NCI-H1092 (cell line): Measurements from ENCODE around the gene TPGS1.

Source experiments
- DNase-seq: peaks from one replicate; lab custom pipeline; 2025; lab: John Stamatoyannopoulos, UW

The TPGS1 gene

GRCh38 chr19:495402-496111 lies 11.7 kb upstream of the TPGS1 start:
- no peak for DNase-seq

DNA sequence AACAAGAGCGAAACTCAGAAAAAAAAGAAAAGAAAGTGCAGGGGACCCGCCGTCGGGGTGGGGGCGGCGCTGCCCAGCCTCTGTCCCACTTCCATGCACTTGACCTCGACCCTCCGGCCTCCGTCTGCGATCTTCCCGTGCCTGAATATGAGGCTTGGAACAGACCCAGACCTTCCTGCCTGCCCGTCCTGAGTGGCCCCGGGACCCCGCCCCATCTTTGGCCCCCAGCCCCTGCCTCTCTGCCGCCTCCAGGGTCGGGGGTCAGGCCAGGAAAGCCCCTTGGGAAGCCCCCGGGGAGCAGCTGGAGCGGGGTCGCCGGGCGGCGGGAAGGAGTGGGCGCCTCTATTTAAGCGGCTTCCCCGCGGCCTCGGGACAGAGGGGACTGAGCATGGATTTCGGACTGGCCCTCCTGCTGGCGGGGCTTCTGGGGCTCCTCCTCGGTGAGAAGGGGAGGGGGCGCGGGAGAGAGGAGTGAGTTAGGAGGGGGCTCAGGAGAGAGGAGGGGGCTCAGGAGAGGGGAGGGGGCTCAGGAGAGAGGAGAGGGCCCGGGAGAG lies 11.1 kb upstream of the TPGS1 start, which contains the start of gene MADCAM1:
TSS of gene MADCAM1 (plus strand) at position 375 of the 554 bp plus-strand sequence. CDS start at position 389, 14 bp downstream.
- no peak for DNase-seq

DNA sequence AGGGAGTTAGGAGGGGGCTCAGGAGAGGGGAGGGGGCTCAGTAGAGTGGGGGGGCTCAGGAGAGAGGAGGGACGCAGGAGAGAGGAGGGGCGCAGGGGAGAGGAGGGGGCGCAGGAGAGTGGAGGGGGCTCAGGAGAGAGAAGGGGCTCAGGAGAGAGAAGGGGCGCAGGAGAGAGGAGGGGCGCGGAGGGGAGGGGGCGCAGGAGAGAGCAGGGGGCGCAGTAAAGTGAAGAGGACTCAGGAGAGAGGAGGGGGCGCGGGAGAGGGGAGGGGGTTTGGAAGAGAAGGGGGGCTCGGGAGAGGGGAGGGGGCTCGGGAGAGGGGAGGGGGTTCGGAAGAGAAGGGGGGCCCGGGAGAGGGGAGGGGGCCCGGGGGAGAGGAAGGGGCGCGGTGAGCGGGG lies 10.3 kb upstream of the TPGS1 start:
- no peak for DNase-seq

DNA sequence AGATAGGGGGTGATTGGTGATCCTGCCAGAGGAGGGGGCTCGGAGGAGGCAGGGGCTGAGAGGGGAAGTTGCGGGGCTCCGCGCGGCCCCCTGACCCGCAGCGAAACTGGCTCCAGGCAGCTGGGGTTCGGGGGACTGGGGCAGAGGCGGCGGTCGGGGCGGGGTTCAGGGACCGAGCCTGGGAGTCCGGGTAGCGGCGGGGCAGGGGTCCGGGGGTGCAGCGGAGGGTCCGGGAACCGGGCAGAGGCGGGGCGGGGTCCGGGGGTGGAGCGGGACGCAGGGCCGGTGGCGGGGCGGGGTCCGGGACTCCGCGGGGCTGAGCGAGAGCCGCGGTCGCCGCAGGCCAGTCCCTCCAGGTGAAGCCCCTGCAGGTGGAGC lies 9.8 kb upstream of the TPGS1 start:
- no peak for DNase-seq

- DNase-seq, result no peak
Measured at GRCh38 chr19:497869-498510, 9.3 kb upstream of the TPGS1 start.

DNA sequence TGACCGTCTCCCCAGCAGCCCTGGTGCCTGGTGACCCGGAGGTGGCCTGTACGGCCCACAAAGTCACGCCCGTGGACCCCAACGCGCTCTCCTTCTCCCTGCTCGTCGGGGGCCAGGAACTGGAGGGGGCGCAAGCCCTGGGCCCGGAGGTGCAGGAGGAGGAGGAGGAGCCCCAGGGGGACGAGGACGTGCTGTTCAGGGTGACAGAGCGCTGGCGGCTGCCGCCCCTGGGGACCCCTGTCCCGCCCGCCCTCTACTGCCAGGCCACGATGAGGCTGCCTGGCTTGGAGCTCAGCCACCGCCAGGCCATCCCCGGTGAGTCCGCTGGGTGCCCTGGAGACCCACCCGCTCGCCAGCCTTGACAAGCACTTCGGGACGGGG lies 8.8 kb upstream of the TPGS1 start:
- no peak for DNase-seq

- no peak for DNase-seq
Measured at GRCh38 chr19:498977-499623, 8.2 kb upstream of the TPGS1 start.

- DNase-seq, result no peak
Measured at GRCh38 chr19:501646-502045, 5.7 kb upstream of the TPGS1 start.

DNA sequence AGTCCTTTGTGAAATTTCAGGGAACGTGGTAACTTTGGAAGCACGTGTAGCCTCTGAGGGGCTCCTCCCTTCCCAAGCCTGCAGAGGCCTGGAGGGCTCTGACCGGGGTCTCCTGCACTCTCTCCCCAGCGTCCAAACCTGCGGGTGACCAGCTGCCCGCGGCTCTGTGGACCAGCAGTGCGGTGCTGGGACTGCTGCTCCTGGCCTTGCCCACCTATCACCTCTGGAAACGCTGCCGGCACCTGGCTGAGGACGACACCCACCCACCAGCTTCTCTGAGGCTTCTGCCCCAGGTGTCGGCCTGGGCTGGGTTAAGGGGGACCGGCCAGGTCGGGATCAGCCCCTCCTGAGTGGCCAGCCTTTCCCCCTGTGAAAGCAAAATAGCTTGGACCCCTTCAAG lies 2.7 kb upstream of the TPGS1 start:
- no peak for DNase-seq

DNA sequence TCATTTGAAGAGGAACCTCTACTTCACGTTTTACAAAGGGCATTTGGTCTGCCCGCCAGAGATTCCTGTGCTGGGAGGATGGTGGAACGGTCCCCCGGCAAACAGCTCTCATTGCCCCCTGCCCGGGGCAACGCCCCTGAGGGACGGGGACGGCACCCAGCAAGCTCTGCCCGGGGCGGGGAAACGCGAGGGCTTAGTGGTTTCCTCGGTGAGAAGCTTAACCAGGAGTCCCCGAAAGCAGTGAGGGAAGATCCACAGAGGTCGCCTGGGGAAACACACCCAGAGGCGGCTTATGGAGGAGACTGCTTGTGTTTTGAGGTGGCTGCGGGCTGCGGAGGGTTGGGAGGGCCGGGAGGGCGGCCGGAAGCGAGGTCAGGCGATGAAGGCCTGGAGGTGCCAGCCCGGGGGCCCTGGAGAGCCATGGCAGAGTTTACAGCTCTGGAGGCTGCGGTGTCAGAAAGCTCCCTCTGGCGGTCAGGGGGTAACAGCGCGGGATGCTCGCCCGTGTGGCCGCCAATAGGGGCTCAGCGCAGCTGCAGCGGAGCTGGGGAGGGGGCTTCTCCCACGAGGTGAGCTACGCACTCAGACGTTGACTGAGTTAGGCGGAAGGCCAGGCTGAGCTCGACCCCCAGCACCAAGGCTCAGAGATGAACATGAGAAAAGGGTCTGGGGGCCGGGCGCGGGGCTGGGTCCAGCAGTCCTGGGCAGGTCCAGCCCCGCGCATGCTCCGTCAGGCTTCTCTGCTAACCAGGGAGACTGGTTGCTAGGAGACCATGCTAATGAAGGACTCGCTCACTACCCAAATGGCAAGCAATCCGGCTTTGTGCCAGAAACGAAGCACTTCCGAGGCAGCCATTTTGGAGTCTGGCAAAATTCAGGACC lies 652 bp upstream of the TPGS1 start:
- peak; percentile 100 for DNase-seq

DNA sequence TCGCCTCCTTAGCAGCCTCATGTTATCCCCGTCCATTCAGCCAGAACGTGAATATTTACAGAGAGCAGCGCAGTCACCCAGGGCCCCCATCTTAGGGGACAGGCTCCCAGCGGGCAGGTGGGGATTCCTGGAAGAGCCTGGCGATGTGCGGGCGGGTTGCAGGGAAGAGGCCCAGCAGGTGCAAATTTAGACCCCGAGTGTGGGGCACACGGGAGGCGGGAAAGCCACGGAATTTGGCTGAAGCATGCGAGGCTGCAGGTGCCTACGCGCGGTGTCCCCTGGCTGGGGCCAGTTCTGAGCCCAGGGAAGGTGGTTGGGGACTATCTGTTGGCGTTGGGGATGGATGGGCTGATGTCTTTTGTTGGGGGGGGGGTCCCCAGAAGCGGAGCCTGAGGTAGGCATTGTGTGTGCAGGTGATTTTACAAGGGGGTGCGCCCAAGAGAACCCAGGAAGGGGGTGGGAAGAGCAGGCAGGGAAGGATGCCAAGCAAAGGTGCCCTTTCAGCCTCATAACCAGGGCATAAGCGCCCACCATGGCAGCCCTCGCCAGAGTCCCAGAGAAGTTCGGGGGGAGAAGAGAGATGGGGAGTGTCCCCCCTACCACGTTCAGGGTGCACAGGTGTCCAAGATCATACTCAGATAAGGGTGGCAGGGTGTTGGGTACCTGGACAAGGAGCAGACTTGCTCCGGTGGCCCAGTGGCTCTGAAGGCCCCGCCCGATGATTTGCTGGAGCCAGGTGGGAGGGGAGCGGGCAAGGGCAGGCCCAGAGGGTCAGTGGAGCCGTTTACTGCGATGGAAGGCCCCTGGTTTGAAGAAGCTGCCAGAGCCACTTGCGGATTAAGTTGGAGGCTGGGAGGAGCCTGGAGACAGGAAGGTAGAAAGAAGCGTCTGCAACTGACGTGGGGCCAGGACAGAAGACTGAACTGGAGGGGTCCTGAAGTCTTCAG lies 1.2 kb downstream of the TPGS1 start:
- no peak for DNase-seq

DNA sequence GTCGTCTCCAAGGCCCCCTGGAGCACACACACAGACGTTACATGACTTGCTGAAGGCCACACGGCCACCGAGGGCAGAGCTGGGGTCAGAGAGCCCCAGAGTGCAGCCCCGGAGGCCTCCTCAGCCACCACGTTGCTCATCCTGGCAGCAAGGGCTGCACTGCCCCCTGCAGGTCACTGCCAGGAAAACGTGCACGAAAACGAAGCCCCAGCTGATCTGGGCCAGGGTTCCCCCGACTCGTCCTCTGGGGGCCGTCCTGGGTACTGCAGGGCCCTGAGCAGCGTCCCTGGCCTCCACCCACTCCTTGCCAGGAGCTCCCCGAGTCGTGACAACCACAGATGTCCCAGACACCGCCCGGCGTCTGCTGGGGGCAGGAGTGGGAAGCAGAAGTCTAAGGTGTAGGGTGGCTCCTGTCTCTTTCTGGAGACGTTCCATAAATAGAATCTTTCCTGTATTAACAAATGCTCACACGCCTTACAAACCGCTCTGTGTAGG lies 3.4 kb downstream of the TPGS1 start:
- peak; percentile 86 for DNase-seq

DNA sequence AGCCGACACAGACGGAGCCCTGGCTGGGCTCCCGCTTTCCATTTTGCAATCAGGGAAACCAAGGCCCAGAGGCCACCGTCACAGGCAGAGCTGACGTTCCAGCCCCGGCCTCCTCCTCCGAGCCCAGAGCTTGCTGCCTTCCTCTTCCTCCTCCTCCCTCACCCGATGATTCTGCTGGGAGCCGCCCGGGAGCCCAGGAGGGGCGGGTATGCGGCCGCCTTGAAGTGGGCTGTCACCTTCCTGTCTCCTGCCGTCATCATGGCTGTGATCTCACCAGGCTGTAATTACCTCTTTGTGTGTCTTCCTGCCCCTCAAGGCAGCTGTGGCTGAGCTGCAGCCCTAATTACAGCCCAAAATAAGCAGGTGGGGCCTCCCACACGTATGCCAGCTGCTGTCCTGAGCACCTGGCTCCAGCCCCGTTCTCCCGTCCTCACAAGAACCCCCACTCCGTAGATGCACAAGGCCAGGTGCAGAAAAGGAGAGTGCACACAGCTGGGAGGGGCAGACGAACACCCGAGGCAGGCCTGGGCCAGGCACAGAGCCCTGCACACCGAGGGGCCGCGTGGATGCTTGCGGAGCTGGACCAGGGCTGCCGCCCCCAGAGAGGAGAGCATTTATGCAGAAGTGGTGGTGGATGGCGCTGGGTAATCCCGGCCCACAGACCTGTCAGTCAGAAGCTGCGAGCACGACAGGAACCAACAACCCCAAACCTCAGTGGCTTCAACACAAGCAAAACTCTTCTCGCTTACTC lies 4.0 kb downstream of the TPGS1 start:
- DNase-seq, result peak; percentile 91

GRCh38 chr19:512547-513365 lies 5.5 kb downstream of the TPGS1 start:
- DNase-seq, result peak; percentile 26

- no peak for DNase-seq
Measured at GRCh38 chr19:513368-514165, 6.3 kb downstream of the TPGS1 start.

GRCh38 chr19:514166-514663 lies 6.9 kb downstream of the TPGS1 start:
- DNase-seq, result no peak

DNA sequence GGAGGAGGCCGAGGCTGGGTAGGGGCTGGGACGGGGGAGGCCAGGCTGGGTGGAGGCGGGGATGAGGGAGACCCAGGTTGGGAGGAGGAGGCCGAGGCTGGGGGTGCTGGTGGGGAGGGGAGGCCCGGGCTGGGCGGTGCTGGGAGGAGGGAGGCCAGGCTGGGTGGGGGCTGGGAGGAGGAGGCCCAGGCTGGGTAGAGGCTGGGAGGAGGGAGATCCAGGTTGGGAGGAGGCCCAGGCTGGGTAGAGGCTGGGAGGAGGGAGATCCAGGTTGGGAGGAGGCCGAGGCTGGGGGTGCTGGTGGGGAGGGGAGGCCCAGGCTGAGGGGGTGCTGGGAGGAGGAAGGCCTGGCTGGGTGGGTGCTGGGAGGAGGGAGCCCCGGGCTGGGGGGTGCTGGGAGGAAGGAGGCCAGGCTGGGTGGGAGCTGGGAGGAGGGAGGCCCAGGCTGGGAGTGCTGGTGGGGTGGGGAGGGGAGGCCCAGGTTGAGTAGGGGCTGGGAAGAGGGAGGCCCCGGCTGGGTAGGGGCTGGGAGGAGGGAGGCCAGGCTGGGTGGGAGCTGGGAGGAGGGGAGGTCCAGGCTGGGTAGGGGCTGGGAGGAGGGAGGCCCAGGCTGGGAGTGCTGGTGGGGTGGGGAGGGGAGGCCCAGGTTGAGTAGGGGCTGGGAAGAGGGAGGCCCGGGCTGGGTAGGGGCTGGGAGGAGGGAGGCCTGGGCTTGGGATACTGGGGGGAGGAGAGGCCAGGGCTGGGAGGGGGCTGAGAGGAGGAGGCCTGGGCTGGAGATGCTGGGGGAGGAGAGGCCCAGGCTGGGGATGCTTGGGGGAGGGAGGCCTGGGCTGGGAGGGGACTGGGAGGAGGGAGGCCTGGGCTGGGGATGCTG lies 10.7 kb downstream of the TPGS1 start:
- DNase-seq, result no peak
